Chondrocyte (in vitro differentiated cells): ENCODE results near the gene RABL6. TPM values are rescaled to one million over a fixed set of nuclear protein-coding genes. Genes with fewer than 3 reads are reported as not detected.
"Not testable (repeated sequence)": the region's sequence is repeated elsewhere in the genome, so short reads cannot be mapped to it uniquely, and the experiment has no call there.

Experiments used
- DNase-seq: peaks from one replicate; pipeline ENCODE4 v3.0.0; 2021; ENCODE audit warnings: mixed read lengths, low spot score
- H3K27ac Mint-ChIP-seq: one replicate; pipeline ENCODE4 v1.8.0; 2021; ENCODE audit warnings: mild to moderate bottlenecking, moderate library complexity, mixed read lengths; ENCODE audit not compliant: unreplicated experiment
- H3K27me3 Mint-ChIP-seq: 2 replicates; pipeline ENCODE4 v1.8.0; 2021; ENCODE audit warnings: low read depth, mixed read lengths
- H3K36me3 Mint-ChIP-seq: 2 replicates; pipeline ENCODE4 v1.8.0; 2021; ENCODE audit warnings: low read depth, mixed read lengths
- H3K4me1 Mint-ChIP-seq: 2 replicates; pipeline ENCODE4 v1.8.0; 2021; ENCODE audit warnings: low read depth, mild to moderate bottlenecking, mixed read lengths
- H3K4me3 Mint-ChIP-seq: one replicate; pipeline ENCODE4 v1.8.0; 2021; ENCODE audit warnings: mild to moderate bottlenecking, moderate library complexity, mixed read lengths; ENCODE audit not compliant: unreplicated experiment
- H3K9me3 Mint-ChIP-seq: 2 replicates; pipeline ENCODE4 v1.8.0; 2021; ENCODE audit warnings: low read depth, mixed read lengths
- CTCF ChIP-seq: fragments of 200-600 bp; sonication (generic); IDR thresholded peaks from 2 replicates; pipeline ENCODE4 v1.5.0; 2021; ENCODE audit warnings: antibody characterized with exemption, mild to moderate bottlenecking, moderate library complexity
- total RNA-seq: library from RNA; stranded (reverse); gene quantifications from 3 replicates; pipeline ENCODE4 v1.2.1, GENCODE V29; 2021

The RABL6 gene
- total RNA-seq, 1 donor from 2014 or later, result 61.5 TPM

DNA sequence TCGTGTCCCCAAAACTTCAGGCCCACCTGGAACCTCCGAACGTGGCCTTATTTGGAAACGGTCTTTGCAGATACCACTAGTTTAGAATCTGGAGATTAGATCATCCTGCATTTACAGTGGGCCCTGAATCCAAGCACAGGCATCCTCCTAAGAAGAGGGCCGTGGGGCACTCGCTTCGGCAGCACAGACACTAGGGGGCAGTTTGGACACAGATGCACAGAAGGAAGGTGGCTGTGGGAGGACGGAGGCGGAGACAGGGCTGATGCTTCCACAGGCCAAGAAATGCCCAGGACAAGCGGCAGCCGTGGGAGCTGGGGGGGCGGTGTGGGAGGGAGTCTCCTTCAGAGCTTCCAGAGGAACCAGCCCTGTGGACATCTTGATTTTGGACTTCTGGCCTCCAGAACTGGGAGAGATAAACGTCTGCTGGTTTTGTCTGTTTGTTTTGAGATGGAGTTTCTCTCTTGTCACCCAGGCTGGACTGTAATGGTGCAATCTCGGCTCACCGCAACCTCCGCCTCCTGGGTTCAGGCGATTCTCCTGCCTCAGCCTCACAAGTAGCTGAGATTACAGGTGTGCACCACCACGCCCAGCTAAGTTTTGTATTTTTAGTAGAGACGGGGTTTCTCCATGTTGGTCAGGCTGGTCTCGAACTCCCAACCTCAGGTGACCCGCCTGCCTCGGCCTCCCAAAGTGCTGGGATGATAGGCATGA is 46.8 kb upstream of the RABL6 start:
- H3K27ac Mint-ChIP-seq, H3K4me3 Mint-ChIP-seq, H3K4me1 Mint-ChIP-seq, H3K36me3 Mint-ChIP-seq, H3K9me3 Mint-ChIP-seq, H3K27me3 Mint-ChIP-seq: not testable (repeated sequence)
- DNase-seq, result peak; percentile 80
- TF ChIP-seq CTCF, result peak; percentile 78

DNA sequence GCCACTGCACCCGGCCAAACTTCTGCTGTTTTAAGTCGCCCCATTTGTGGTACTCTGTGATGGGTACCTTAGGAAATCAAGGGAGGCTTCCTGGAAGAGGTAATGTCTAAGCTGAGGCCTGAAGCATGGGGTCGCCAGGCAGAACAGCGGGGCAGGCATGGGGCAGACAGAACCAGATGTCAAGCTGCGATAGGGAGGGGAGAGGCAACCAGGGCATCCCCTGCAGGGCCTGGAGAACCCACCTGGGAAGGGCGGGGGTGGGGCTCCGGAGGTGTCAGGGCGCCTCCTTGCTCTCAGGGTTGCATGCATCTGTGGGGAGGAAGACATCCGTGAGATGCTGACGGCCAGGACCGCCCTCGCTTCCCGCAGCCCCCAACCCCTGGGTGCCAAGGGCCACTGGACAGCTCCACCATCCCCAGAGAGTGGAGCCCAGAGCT is 46.2 kb upstream of the RABL6 start:
- Mint-ChIP-seq H3K9me3 (no peaks in the 10 kb centered on the region), H3K27me3 (no peaks in the 10 kb centered on the region), H3K4me3 (no peak overlapping the region), H3K4me1 (peaks cover 3% of the 10 kb centered on the region), H3K36me3 (no peaks in the 10 kb centered on the region), H3K27ac (no peak overlapping the region)
- TF ChIP-seq CTCF, result no peak
- peak; percentile 62 for DNase-seq

GRCh38 chr9:136762221-136762691 is 45.5 kb upstream of the RABL6 start:
- Mint-ChIP-seq H3K27ac (no peak overlapping the region), H3K36me3 (no peaks in the 10 kb centered on the region), H3K9me3 (no peaks in the 10 kb centered on the region), H3K4me3 (no peak overlapping the region), H3K4me1 (peaks cover 3% of the 10 kb centered on the region), H3K27me3 (peaks cover 7% of the 10 kb centered on the region)
- peak; percentile 77 for DNase-seq
- TF ChIP-seq CTCF, result no peak

- Mint-ChIP-seq H3K4me3 (no peak overlapping the region), H3K27me3 (peaks cover 12% of the 10 kb centered on the region), H3K36me3 (no peaks in the 10 kb centered on the region), H3K4me1 (peaks cover 3% of the 10 kb centered on the region), H3K27ac (no peak overlapping the region), H3K9me3 (no peaks in the 10 kb centered on the region)
- no peak for TF ChIP-seq CTCF
- peak; percentile 91 for DNase-seq
Observed at GRCh38 chr9:136762915-136763648, 44.7 kb upstream of the RABL6 start.

DNA sequence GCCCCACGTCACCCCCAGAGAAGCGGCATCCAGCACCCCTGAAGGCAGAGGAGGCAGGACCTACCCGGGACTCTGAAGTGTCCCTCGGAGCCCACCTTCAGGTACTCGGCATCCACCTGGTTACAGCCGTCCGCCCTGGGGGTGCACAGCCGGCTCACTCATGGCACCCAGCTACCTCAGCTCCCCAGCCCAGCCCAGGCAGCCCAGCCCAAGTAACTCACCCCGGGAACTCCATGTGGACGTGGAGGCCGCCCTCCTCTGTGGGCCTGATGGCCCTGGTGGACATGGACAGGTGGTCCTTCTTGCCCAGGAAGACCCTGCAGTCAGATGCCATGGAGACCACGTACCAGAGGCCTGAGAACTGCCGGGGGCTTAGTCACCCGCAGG is 44.1 kb upstream of the RABL6 start:
- no peak for TF ChIP-seq CTCF
- Mint-ChIP-seq H3K27ac (no peak overlapping the region), H3K4me3 (no peak overlapping the region), H3K4me1 (peaks cover 3% of the 10 kb centered on the region), H3K36me3 (no peaks in the 10 kb centered on the region), H3K27me3 (peaks cover 13% of the 10 kb centered on the region), H3K9me3 (no peaks in the 10 kb centered on the region)
- peak; percentile 87 for DNase-seq
